OCI-LY7 (cell line): ENCODE results near the gene SHF. TPM values are rescaled to one million over a fixed set of nuclear protein-coding genes. Genes with fewer than 3 reads are reported as not detected.
A peak's percentile ranks its signal among the peaks of the same experiment; 100 is the strongest.

Experiments
- BruUV-seq: library from RNA; stranded (reverse); fragments of 400-500 nt; replicated peaks from 2 replicates; lab custom pipeline; 2021; lab: Mats Ljungman, UMichigan
- CTCF ChIA-PET: fragments of 300-600 bp; sonication (Branson Sonifier 250); formaldehyde crosslinking; loops from one replicate; lab custom pipeline; 2022; ENCODE audit warnings: antibody characterized with exemption; ENCODE audit not compliant: unreplicated experiment; lab: Charles Lee
- POLR2A ChIA-PET: fragments of 300-600 bp; sonication (Branson Sonifier 250); formaldehyde crosslinking; loops from one replicate; lab custom pipeline; 2022; ENCODE audit warnings: antibody characterized with exemption; lab: Charles Lee
- DNase-seq: peaks from one replicate; pipeline ENCODE4 v3.0.0-alpha.2; 2015; ENCODE audit warnings: low spot score
- H2AFZ ChIP-seq: fragments of 200-600 bp; sonication (generic), shearing (Covaris generic); 2 replicates; pipeline ENCODE4 v1.6.1; 2014; ENCODE audit warnings: mild to moderate bottlenecking, antibody characterized with exemption, low read length, moderate library complexity
- H3K27ac ChIP-seq: fragments of 200-600 bp; sonication (generic); 2 replicates; pipeline ENCODE4 v1.5.1; 2014; ENCODE audit warnings: mixed run types, low read depth, mild to moderate bottlenecking, moderate library complexity, low read length, inconsistent platforms; ENCODE audit not compliant: poor library complexity, severe bottlenecking
- H3K36me3 ChIP-seq: fragments of 200-600 bp; sonication (generic); 2 replicates; pipeline ENCODE4 v1.6.1; 2014; ENCODE audit warnings: mild to moderate bottlenecking, antibody characterized with exemption, low read length, moderate library complexity, mixed read lengths; ENCODE audit not compliant: insufficient read depth
- H3K4me1 ChIP-seq: fragments of 200-600 bp; sonication (generic); 2 replicates; pipeline ENCODE4 v1.5.1; 2014; ENCODE audit warnings: mild to moderate bottlenecking, low read length; ENCODE audit not compliant: insufficient read depth, poor library complexity, severe bottlenecking
- H3K4me2 ChIP-seq: fragments of 200-600 bp; sonication (generic); 2 replicates; pipeline ENCODE4 v1.6.1; 2014; ENCODE audit warnings: mild to moderate bottlenecking, low read length
- H3K4me3 ChIP-seq: fragments of 200-600 bp; sonication (generic); 2 replicates; pipeline ENCODE4 v1.5.1; 2014; ENCODE audit warnings: mild to moderate bottlenecking, low read depth, low read length; ENCODE audit not compliant: poor library complexity, severe bottlenecking
- H3K79me2 ChIP-seq: fragments of 200-600 bp; sonication (generic); 2 replicates; pipeline ENCODE4 v1.6.1; 2016; ENCODE audit warnings: low read depth, mild to moderate bottlenecking, low read length, moderate library complexity, mixed read lengths; ENCODE audit not compliant: insufficient read depth
- H3K9me2 ChIP-seq: fragments of 200-600 bp; sonication (generic); 2 replicates; pipeline ENCODE4 v1.6.1; 2016; ENCODE audit warnings: mild to moderate bottlenecking, low read length, mixed read lengths; ENCODE audit not compliant: insufficient read depth
- H3K9me3 ChIP-seq: fragments of 200-600 bp; sonication (generic); 2 replicates; pipeline ENCODE4 v1.6.1; 2014; ENCODE audit warnings: mild to moderate bottlenecking, mixed run types, low read length, mixed read lengths
- H4K20me1 ChIP-seq: fragments of 200-600 bp; sonication (generic); 2 replicates; pipeline ENCODE4 v1.6.1; 2014; ENCODE audit warnings: mild to moderate bottlenecking, antibody characterized with exemption, low read length, moderate library complexity, mixed read lengths; ENCODE audit not compliant: insufficient read depth
- CTCF ChIP-seq: fragments of 200-600 bp; sonication (generic); conservative IDR thresholded peaks from 2 replicates; pipeline ENCODE4 v1.5.1; 2014; ENCODE audit warnings: mild to moderate bottlenecking, antibody characterized with exemption, low read length, moderate library complexity, mixed read lengths
- EZH2phosphoT487 ChIP-seq: fragments of 200-600 bp; sonication (generic); IDR thresholded peaks from 2 replicates; pipeline ENCODE4 v1.6.1; 2018; ENCODE audit warnings: low read depth, borderline replicate concordance, mild to moderate bottlenecking, mixed run types, antibody characterized with exemption, low read length, moderate library complexity, mixed read lengths
- intact Hi-C: fragments of 100-400 bp; cut with micrococcal nuclease; formaldehyde crosslinking; loops from one replicate; pipeline ENCODE4 v1.10.0; 2022; ENCODE audit not compliant: unreplicated experiment
- total RNA-seq, 2 experiments: library from RNA; depleted of rRNA in 1 of 2; stranded (reverse); fragments of >200 nt in 1 of 2; shearing (Covaris generic) in 1 of 2; gene quantifications; 2 replicates each; pipeline ENCODE4 v1.2.3, GENCODE V29; 2014 to 2022

Gene SHF
- total RNA-seq, 2 experiments from 2014 or later = 2.5 to 5.7 TPM

- H3K79me2 ChIP-seq = no peaks in the 10 kb centered on the region
- H3K36me3 ChIP-seq = no peaks in the 10 kb centered on the region
- no peaks in the 10 kb centered on the region for H4K20me1 ChIP-seq
- ChIA-PET CTCF (no interaction called here), POLR2A (no interaction called here)
- no peaks in the 10 kb centered on the region for H3K9me3 ChIP-seq
- no peak for DNase-seq
- no TSS peak for BruUV-seq
- intact Hi-C loops = loop anchor here (10.0 kb wide), 1 partner anchor 449 kb away; no protein-coding TSS in a partner anchor
- no peak for TF ChIP-seq CTCF
- no peak for TF ChIP-seq EZH2phosphoT487
- H3K4me2 ChIP-seq = peak overlapping the region; percentile 82; the same call in 1 of the 2 replicates
- no peaks in the 10 kb centered on the region for H3K9me2 ChIP-seq
- H2AFZ ChIP-seq = no peak overlapping the region
- peaks cover 39% of the 10 kb centered on the region for H3K4me1 ChIP-seq
- H3K27ac ChIP-seq = no peak overlapping the region
- H3K4me3 ChIP-seq = no peak overlapping the region
These were observed 22.2 kb downstream of the SHF start for GRCh38 chr15:45165536-45165935.

- no peaks in the 10 kb centered on the region for H3K9me2 ChIP-seq
- no peak for DNase-seq
- no TSS peak for BruUV-seq
- intact Hi-C loops = loop anchor here (10.0 kb wide), 1 partner anchor 450 kb away; no protein-coding TSS in a partner anchor
- 0 out of 2 replicates have a peak overlapping the region, but pooled peaks have one; percentile 82 for H3K4me2 ChIP-seq
- CTCF ChIA-PET = interaction anchor here (1.0 kb wide), 1 partner anchor 9 kb away, joined by 4 read pairs; no protein-coding TSS in a partner anchor
- no peak overlapping the region for H2AFZ ChIP-seq
- no peak overlapping the region for H3K27ac ChIP-seq
- no peaks in the 10 kb centered on the region for H3K9me3 ChIP-seq
- no peak for TF ChIP-seq EZH2phosphoT487
- TF ChIP-seq CTCF = no peak
- H3K4me3 ChIP-seq = no peak overlapping the region
- POLR2A ChIA-PET = interaction anchor here (0.8 kb wide), 1 partner anchor 114 kb away, joined by 4 read pairs; no protein-coding TSS in a partner anchor
- no peaks in the 10 kb centered on the region for H3K79me2 ChIP-seq
- H4K20me1 ChIP-seq = no peaks in the 10 kb centered on the region
- H3K4me1 ChIP-seq = peaks cover 34% of the 10 kb centered on the region
- no peaks in the 10 kb centered on the region for H3K36me3 ChIP-seq
These were observed 22.9 kb downstream of the SHF start for GRCh38 chr15:45164914-45165313.

GRCh38 chr15:45163508-45163856, 24.3 kb downstream of the SHF start:
- Histone ChIP-seq H3K79me2 (no peaks in the 10 kb centered on the region), H3K9me3 (no peaks in the 10 kb centered on the region), H3K36me3 (no peaks in the 10 kb centered on the region), H3K27ac (no peak overlapping the region), H2AFZ (no peak overlapping the region), H3K4me1 (peaks cover 19% of the 10 kb centered on the region), H4K20me1 (no peaks in the 10 kb centered on the region), H3K4me3 (no peak overlapping the region), H3K9me2 (no peaks in the 10 kb centered on the region), H3K4me2 (no peak overlapping the region)
- POLR2A ChIA-PET = interaction anchor here (0.6 to 1.2 kb wide), 7 partner anchors 19 to 358 kb away, joined by 3 to 4 read pairs (median 3); a partner anchor contains a TSS
- intact Hi-C loops = loop anchor here (1.0 to 10.0 kb wide), 2 partner anchors 295 to 451 kb away; no protein-coding TSS in a partner anchor
- TF ChIP-seq EZH2phosphoT487 = no peak
- no TSS peak for BruUV-seq
- CTCF ChIA-PET = interaction anchor here (0.6 to 1.3 kb wide), 9 partner anchors 32 to 424 kb away, joined by 3 to 5 read pairs (median 3); a partner anchor contains a TSS
- no peak for DNase-seq
